MCF 10A (cell line): ENCODE measurements around the gene ADAM20. TPM values are rescaled to one million over a fixed set of nuclear protein-coding genes. Genes with fewer than 3 reads are reported as not detected.

Experiments used
- BruUV-seq: library from RNA; stranded (reverse); fragments of 400-500 nt; replicated peaks from 2 replicates; lab custom pipeline; 2021; lab: Mats Ljungman, UMichigan
- CTCF ChIA-PET: fragments of 300-600 bp; sonication (Branson Sonifier 250); formaldehyde crosslinking; extraction: SDS; loops from one replicate; lab custom pipeline; 2021; ENCODE audit warnings: antibody characterized with exemption, inconsistent platforms; lab: Yijun Ruan, JAX
- POLR2A ChIA-PET: fragments of 300-600, 350-650 bp; sonication (Branson Sonifier 250); formaldehyde crosslinking; extraction: SDS; loops from one replicate; lab custom pipeline; 2020; ENCODE audit warnings: antibody characterized with exemption, inconsistent platforms; lab: Yijun Ruan, JAX
- DNase-seq: peaks from one replicate; pipeline ENCODE4 v3.0.0-alpha.2; 2018; ENCODE audit not compliant: unreplicated experiment
- H3K27ac Mint-ChIP-seq: one replicate; pipeline ENCODE4 v1.8.0; 2022; ENCODE audit warnings: mild to moderate bottlenecking, low read depth, mixed read lengths; ENCODE audit not compliant: unreplicated experiment
- H3K27me3 Mint-ChIP-seq: one replicate; pipeline ENCODE4 v1.8.0; 2022; ENCODE audit warnings: mixed read lengths; ENCODE audit not compliant: insufficient read depth, unreplicated experiment
- H3K36me3 Mint-ChIP-seq: one replicate; pipeline ENCODE4 v1.8.0; 2022; ENCODE audit warnings: mild to moderate bottlenecking, moderate library complexity, mixed read lengths; ENCODE audit not compliant: insufficient read depth, unreplicated experiment
- H3K4me1 Mint-ChIP-seq: one replicate; pipeline ENCODE4 v1.8.0; 2022; ENCODE audit warnings: mixed read lengths; ENCODE audit not compliant: insufficient read depth, unreplicated experiment
- H3K4me3 Mint-ChIP-seq: one replicate; pipeline ENCODE4 v1.8.0; 2022; ENCODE audit warnings: mild to moderate bottlenecking, moderate library complexity, mixed read lengths; ENCODE audit not compliant: unreplicated experiment
- H3K9me3 Mint-ChIP-seq: one replicate; pipeline ENCODE4 v1.8.0; 2022; ENCODE audit warnings: mixed read lengths; ENCODE audit not compliant: unreplicated experiment
- intact Hi-C: fragments of 100-400 bp; cut with micrococcal nuclease; formaldehyde crosslinking; loops from 2 replicates; pipeline ENCODE4 v1.14.1; 2022
- total RNA-seq: library from RNA; stranded (reverse); gene quantifications from 2 replicates; pipeline ENCODE4 v1.2.3, GENCODE V29; 2022
- TF ChIP-seq, protein P1 (sequence below): fragments of 200-600 bp; IDR thresholded peaks from one replicate; pipeline ENCODE4 v1.8.0; 2022; ENCODE audit warnings: antibody characterized with exemption, mild to moderate bottlenecking; ENCODE audit not compliant: unreplicated experiment

ADAM20 gene
- total RNA-seq, 1 experiment from 2014 or later = 1.4 TPM

DNA sequence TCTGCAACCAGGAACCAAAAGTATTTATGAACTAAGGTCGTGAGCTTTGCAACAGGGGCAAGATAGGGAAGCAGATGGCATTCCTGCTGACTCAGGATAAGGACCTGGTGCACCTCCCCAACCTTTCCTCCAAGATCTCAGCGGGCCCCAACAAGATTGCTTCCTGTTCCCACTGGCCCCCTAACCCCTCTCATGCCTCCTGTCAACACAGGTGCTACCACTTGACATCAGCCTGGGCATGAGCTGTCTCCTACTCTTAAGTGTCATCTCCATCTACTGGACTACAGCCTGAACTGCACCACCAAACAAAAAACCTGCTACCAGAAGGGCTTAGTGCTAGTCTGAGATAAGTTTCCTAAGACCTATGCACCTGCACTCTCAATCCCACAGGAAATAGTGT is 33.0 kb upstream of the ADAM20 start:
- peaks cover 4% of the 10 kb centered on the region for H3K4me1 Mint-ChIP-seq
- ChIA-PET POLR2A (interaction anchor here (0.6 kb wide), 1 partner anchor 670 kb away, joined by 5 read pairs; no protein-coding TSS in a partner anchor), CTCF (interaction anchor here (0.6 to 2.5 kb wide), 10 partner anchors 10 to 741 kb away, joined by 3 to 9 read pairs (median 3); partner anchors contain the start of gene SMOC1)
- TF ChIP-seq, protein P1, sequence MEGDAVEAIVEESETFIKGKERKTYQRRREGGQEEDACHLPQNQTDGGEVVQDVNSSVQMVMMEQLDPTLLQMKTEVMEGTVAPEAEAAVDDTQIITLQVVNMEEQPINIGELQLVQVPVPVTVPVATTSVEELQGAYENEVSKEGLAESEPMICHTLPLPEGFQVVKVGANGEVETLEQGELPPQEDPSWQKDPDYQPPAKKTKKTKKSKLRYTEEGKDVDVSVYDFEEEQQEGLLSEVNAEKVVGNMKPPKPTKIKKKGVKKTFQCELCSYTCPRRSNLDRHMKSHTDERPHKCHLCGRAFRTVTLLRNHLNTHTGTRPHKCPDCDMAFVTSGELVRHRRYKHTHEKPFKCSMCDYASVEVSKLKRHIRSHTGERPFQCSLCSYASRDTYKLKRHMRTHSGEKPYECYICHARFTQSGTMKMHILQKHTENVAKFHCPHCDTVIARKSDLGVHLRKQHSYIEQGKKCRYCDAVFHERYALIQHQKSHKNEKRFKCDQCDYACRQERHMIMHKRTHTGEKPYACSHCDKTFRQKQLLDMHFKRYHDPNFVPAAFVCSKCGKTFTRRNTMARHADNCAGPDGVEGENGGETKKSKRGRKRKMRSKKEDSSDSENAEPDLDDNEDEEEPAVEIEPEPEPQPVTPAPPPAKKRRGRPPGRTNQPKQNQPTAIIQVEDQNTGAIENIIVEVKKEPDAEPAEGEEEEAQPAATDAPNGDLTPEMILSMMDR = peak; percentile 57
- DNase-seq = peak; percentile 49
- no peak overlapping the region for H3K4me3 Mint-ChIP-seq
- peaks cover 28% of the 10 kb centered on the region for H3K36me3 Mint-ChIP-seq
- BruUV-seq = no TSS peak
- H3K9me3 Mint-ChIP-seq = peaks cover 7% of the 10 kb centered on the region
- H3K27me3 Mint-ChIP-seq = no peaks in the 10 kb centered on the region
- H3K27ac Mint-ChIP-seq = no peak overlapping the region
- intact Hi-C loops = loop anchor here (2.0 kb wide), 1 partner anchor 481 kb away; no protein-coding TSS in a partner anchor

GRCh38 chr14:70563869-70564268 is 29.1 kb upstream of the ADAM20 start:
- peaks cover 12% of the 10 kb centered on the region for H3K9me3 Mint-ChIP-seq
- H3K27ac Mint-ChIP-seq = no peak overlapping the region
- no peak overlapping the region for H3K4me3 Mint-ChIP-seq
- DNase-seq = no peak
- CTCF ChIA-PET = interaction anchor here (0.5 to 0.9 kb wide), 2 partner anchors 147 to 364 kb away, joined by 3 to 4 read pairs; partner anchors contain the start of gene SYNJ2BP
- intact Hi-C loops = no loop called here
- TF ChIP-seq, protein P1 = no peak
- POLR2A ChIA-PET = no interaction called here
- peaks cover 40% of the 10 kb centered on the region for H3K36me3 Mint-ChIP-seq
- no TSS peak for BruUV-seq
- H3K4me1 Mint-ChIP-seq = no peaks in the 10 kb centered on the region
- no peaks in the 10 kb centered on the region for H3K27me3 Mint-ChIP-seq

DNA sequence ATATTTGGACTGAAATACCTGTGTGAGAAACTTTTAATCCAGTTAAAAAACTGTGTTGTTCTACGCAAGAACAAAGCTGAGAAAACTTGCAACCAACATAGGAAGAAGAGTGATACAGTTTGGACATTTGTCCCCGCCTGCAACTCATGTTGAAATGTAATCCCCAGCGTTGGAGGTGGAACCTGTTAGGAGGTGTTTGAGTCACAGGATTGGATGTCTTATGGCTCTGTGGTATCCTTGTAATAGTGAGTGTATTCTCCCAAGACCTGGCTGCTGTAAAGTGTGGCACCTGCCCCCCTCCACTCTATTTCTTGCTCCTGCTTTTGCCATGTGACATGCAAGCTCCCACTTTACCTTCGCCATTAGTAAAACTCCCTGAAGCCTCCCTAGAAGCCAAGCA is 28.6 kb upstream of the ADAM20 start:
- Mint-ChIP-seq H3K36me3 (peaks cover 40% of the 10 kb centered on the region), H3K4me1 (no peaks in the 10 kb centered on the region), H3K9me3 (peaks cover 12% of the 10 kb centered on the region), H3K27ac (no peak overlapping the region), H3K27me3 (no peaks in the 10 kb centered on the region), H3K4me3 (no peak overlapping the region)
- intact Hi-C loops = no loop called here
- ChIA-PET CTCF (interaction anchor here (0.5 to 0.9 kb wide), 2 partner anchors 146 to 364 kb away, joined by 3 to 4 read pairs; partner anchors contain the start of gene SYNJ2BP), POLR2A (no interaction called here)
- DNase-seq = no peak
- TF ChIP-seq, protein P1 = no peak
- no TSS peak for BruUV-seq

DNA sequence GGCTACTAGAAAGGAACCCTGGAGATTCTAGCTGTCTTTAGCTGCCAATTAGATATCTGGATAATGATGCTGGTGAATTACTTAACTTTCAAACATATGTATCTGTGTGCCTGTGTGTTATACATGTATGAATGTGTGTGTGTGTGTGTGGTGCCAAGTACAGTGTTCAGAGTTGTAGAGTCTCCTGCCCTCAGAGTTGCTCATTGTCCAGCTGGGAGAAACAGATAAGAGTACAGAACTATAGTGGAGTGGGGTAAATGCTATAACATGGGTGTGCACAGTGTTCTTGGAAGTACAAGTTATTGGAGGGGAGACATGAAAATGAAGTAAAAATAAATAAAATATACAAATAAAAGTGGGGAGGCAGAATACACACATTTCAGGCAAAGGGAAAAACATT is 23.6 kb upstream of the ADAM20 start:
- Mint-ChIP-seq H3K36me3 (peaks cover 26% of the 10 kb centered on the region), H3K4me3 (no peak overlapping the region), H3K4me1 (no peaks in the 10 kb centered on the region), H3K27ac (no peak overlapping the region), H3K27me3 (no peaks in the 10 kb centered on the region), H3K9me3 (peaks cover 12% of the 10 kb centered on the region)
- ChIA-PET POLR2A (no interaction called here), CTCF (interaction anchor here (2.0 kb wide), 1 partner anchor 10 kb away, joined by 9 read pairs; no protein-coding TSS in a partner anchor)
- intact Hi-C loops = no loop called here
- no TSS peak for BruUV-seq
- TF ChIP-seq, protein P1 = no peak
- no peak for DNase-seq
